ENCODE results near the gene HDAC5.
"Not testable (repeated sequence)": the region's sequence is repeated elsewhere in the genome, so short reads cannot be mapped to it uniquely, and the experiment has no call there.

HDAC5 gene

GRCh38 chr17:44134752-44135568, 11.5 kb upstream of the HDAC5 start:
- no peaks in the 10 kb centered on the region for H3K36me3 ChIP-seq (ENCODE audit: control insufficient read depth, low read length)
- no peaks in the 10 kb centered on the region for H3K9me2 ChIP-seq (replicated peaks; ENCODE audit: control insufficient read depth, low read length)
- H3K9me3 ChIP-seq (ENCODE audit: control insufficient read depth, insufficient read depth, low read length) = no peaks in the 10 kb centered on the region
- H4K20me1 ChIP-seq (ENCODE audit: control insufficient read depth, insufficient read depth, low read depth, low read length) = no peaks in the 10 kb centered on the region
- no peak overlapping the region for H3K4me3 ChIP-seq (ENCODE audit: low read length)
- no peak overlapping the region for H3K27ac ChIP-seq (ENCODE audit: low read depth, low read length)
- no peaks in the 10 kb centered on the region for H3K4me1 ChIP-seq (ENCODE audit: control insufficient read depth, low read length)
- H3K4me2 ChIP-seq (ENCODE audit: low read length) = no peak overlapping the region
- peaks cover 9% of the 10 kb centered on the region for H3K27me3 ChIP-seq (ENCODE audit: control insufficient read depth, low read length)
- TF ChIP-seq EZH2phosphoT487 (IDR thresholded peaks at IDR 0.05; ENCODE audit: borderline replicate concordance, low read length) (no peak), CTCF (IDR thresholded peaks at IDR 0.05; ENCODE audit: low read depth, low read length, poor library complexity, severe bottlenecking) (no peak)
- H3F3A ChIP-seq (ENCODE audit: control insufficient read depth, insufficient read depth) = no peaks in the 10 kb centered on the region
- no peaks in the 10 kb centered on the region for H3K79me2 ChIP-seq (ENCODE audit: control insufficient read depth, low read length)

- peaks cover 9% of the 10 kb centered on the region for H3K27me3 ChIP-seq (ENCODE audit: control insufficient read depth, low read length)
- TF ChIP-seq CTCF (IDR thresholded peaks at IDR 0.05; ENCODE audit: low read depth, low read length, poor library complexity, severe bottlenecking) (no peak), EZH2phosphoT487 (IDR thresholded peaks at IDR 0.05; ENCODE audit: borderline replicate concordance, low read length) (no peak)
- H3K36me3 ChIP-seq (ENCODE audit: control insufficient read depth, low read length) = no peaks in the 10 kb centered on the region
- H3K27ac ChIP-seq (ENCODE audit: low read depth, low read length) = no peak overlapping the region
- H3K79me2 ChIP-seq (ENCODE audit: control insufficient read depth, low read length) = no peaks in the 10 kb centered on the region
- H3K4me3 ChIP-seq (ENCODE audit: low read length) = no peak overlapping the region
- no peaks in the 10 kb centered on the region for H3K4me1 ChIP-seq (ENCODE audit: control insufficient read depth, low read length)
- no peaks in the 10 kb centered on the region for H3K9me2 ChIP-seq (replicated peaks; ENCODE audit: control insufficient read depth, low read length)
- H3K9me3 ChIP-seq (ENCODE audit: control insufficient read depth, insufficient read depth, low read length) = no peaks in the 10 kb centered on the region
- H4K20me1 ChIP-seq (ENCODE audit: control insufficient read depth, insufficient read depth, low read depth, low read length) = no peaks in the 10 kb centered on the region
- no peaks in the 10 kb centered on the region for H3F3A ChIP-seq (ENCODE audit: control insufficient read depth, insufficient read depth)
- no peak overlapping the region for H3K4me2 ChIP-seq (ENCODE audit: low read length)
These were observed 10.6 kb upstream of the HDAC5 start for GRCh38 chr17:44133918-44134476.

- H3K9me3 ChIP-seq (ENCODE audit: control insufficient read depth, insufficient read depth, low read length) = no peaks in the 10 kb centered on the region
- no peaks in the 10 kb centered on the region for H3K4me1 ChIP-seq (ENCODE audit: control insufficient read depth, low read length)
- H3K36me3 ChIP-seq (ENCODE audit: control insufficient read depth, low read length) = no peaks in the 10 kb centered on the region
- H3K79me2 ChIP-seq (ENCODE audit: control insufficient read depth, low read length) = no peaks in the 10 kb centered on the region
- no peak overlapping the region for H3K4me2 ChIP-seq (ENCODE audit: low read length)
- no peaks in the 10 kb centered on the region for H3F3A ChIP-seq (ENCODE audit: control insufficient read depth, insufficient read depth)
- no peak overlapping the region for H3K4me3 ChIP-seq (ENCODE audit: low read length)
- no peaks in the 10 kb centered on the region for H3K9me2 ChIP-seq (replicated peaks; ENCODE audit: control insufficient read depth, low read length)
- 0 out of 2 replicates have a peak, but pooled peaks cover under 1% of the 10 kb centered on the region for H3K27me3 ChIP-seq (ENCODE audit: control insufficient read depth, low read length)
- TF ChIP-seq CTCF (IDR thresholded peaks at IDR 0.05; ENCODE audit: low read depth, low read length, poor library complexity, severe bottlenecking) = no peak
- no peak for TF ChIP-seq EZH2phosphoT487 (IDR thresholded peaks at IDR 0.05; ENCODE audit: borderline replicate concordance, low read length)
- H3K27ac ChIP-seq (ENCODE audit: low read depth, low read length) = no peak overlapping the region
- no peaks in the 10 kb centered on the region for H4K20me1 ChIP-seq (ENCODE audit: control insufficient read depth, insufficient read depth, low read depth, low read length)
These were observed 8.9 kb upstream of the HDAC5 start for GRCh38 chr17:44132275-44132821.

GRCh38 chr17:44131372-44131771, 7.9 kb upstream of the HDAC5 start:
- H3K27me3 ChIP-seq (ENCODE audit: control insufficient read depth, low read length); H3F3A ChIP-seq (ENCODE audit: control insufficient read depth, insufficient read depth); H3K36me3 ChIP-seq (ENCODE audit: control insufficient read depth, low read length); H3K79me2 ChIP-seq (ENCODE audit: control insufficient read depth, low read length); H3K27ac ChIP-seq (ENCODE audit: low read depth, low read length); H3K9me2 ChIP-seq (replicated peaks; ENCODE audit: control insufficient read depth, low read length); H3K9me3 ChIP-seq (ENCODE audit: control insufficient read depth, insufficient read depth, low read length); H4K20me1 ChIP-seq (ENCODE audit: control insufficient read depth, insufficient read depth, low read depth, low read length); H3K4me1 ChIP-seq (ENCODE audit: control insufficient read depth, low read length); H3K4me2 ChIP-seq (ENCODE audit: low read length); H3K4me3 ChIP-seq (ENCODE audit: low read length): not testable (repeated sequence)
